Measurements from ENCODE around the gene NBEAL1. TPM values are rescaled to one million over a fixed set of nuclear protein-coding genes. Genes with fewer than 3 reads are reported as not detected.
A peak's percentile ranks its signal among the peaks of the same experiment; 100 is the strongest.
"Not testable (repeated sequence)": the region's sequence is repeated elsewhere in the genome, so short reads cannot be mapped to it uniquely, and the experiment has no call there.

The NBEAL1 gene
- total RNA-seq, 1 experiment from 2014 or later, result 13.2 TPM

GRCh38 chr2:203039211-203039610 is 24.5 kb downstream of the NBEAL1 start:
- not testable (repeated sequence) for DNase-seq (ENCODE audit: low read depth)

GRCh38 chr2:203040966-203041521 is 26.4 kb downstream of the NBEAL1 start:
- DNase-seq (ENCODE audit: low read depth), result no peak

GRCh38 chr2:203042178-203042577 is 27.5 kb downstream of the NBEAL1 start:
- DNase-seq (ENCODE audit: low read depth), result no peak

- DNase-seq (ENCODE audit: low read depth), result no peak
These were observed 28.6 kb downstream of the NBEAL1 start for GRCh38 chr2:203043226-203043625.

- no peak for DNase-seq (ENCODE audit: low read depth)
These were observed 31.2 kb downstream of the NBEAL1 start for GRCh38 chr2:203045867-203046266.

- DNase-seq (ENCODE audit: low read depth), result no peak
These were observed 37.9 kb downstream of the NBEAL1 start for GRCh38 chr2:203052539-203052938.

GRCh38 chr2:203059567-203060240 is 45.0 kb downstream of the NBEAL1 start:
- DNase-seq (ENCODE audit: low read depth), result no peak

- DNase-seq (ENCODE audit: low read depth), result peak; percentile 43
These were observed 46.7 kb downstream of the NBEAL1 start for GRCh38 chr2:203061346-203061745.

- no peak for DNase-seq (ENCODE audit: low read depth)
These were observed 47.5 kb downstream of the NBEAL1 start for GRCh38 chr2:203062126-203062525.

- DNase-seq (ENCODE audit: low read depth), result not testable (repeated sequence)
These were observed 51.9 kb downstream of the NBEAL1 start for GRCh38 chr2:203066519-203067091.

GRCh38 chr2:203070701-203071100 is 56.0 kb downstream of the NBEAL1 start:
- DNase-seq (ENCODE audit: low read depth), result no peak

GRCh38 chr2:203071148-203071547 is 56.5 kb downstream of the NBEAL1 start:
- DNase-seq (ENCODE audit: low read depth), result no peak

- DNase-seq (ENCODE audit: low read depth), result no peak
These were observed 57.7 kb downstream of the NBEAL1 start for GRCh38 chr2:203072371-203072770.

- DNase-seq (ENCODE audit: low read depth), result peak; percentile 7
These were observed 62.8 kb downstream of the NBEAL1 start for GRCh38 chr2:203077451-203077850.

- no peak for DNase-seq (ENCODE audit: low read depth)
These were observed 65.9 kb downstream of the NBEAL1 start for GRCh38 chr2:203080447-203081045.

- no peak for DNase-seq (ENCODE audit: low read depth)
These were observed 68.7 kb downstream of the NBEAL1 start for GRCh38 chr2:203083328-203083727.

- DNase-seq (ENCODE audit: low read depth), result not testable (repeated sequence)
These were observed 71.7 kb downstream of the NBEAL1 start for GRCh38 chr2:203086381-203086780.

GRCh38 chr2:203090721-203091120 is 76.0 kb downstream of the NBEAL1 start:
- not testable (repeated sequence) for DNase-seq (ENCODE audit: low read depth)

- DNase-seq (ENCODE audit: low read depth), result peak; percentile 8
These were observed 83.1 kb downstream of the NBEAL1 start for GRCh38 chr2:203097735-203098134.

- peak; percentile 19 for DNase-seq (ENCODE audit: low read depth)
These were observed 87.7 kb downstream of the NBEAL1 start for GRCh38 chr2:203102357-203102756.

- no peak for DNase-seq (ENCODE audit: low read depth)
These were observed 89.6 kb downstream of the NBEAL1 start for GRCh38 chr2:203104273-203104672.

- no peak for DNase-seq (ENCODE audit: low read depth)
These were observed 91.3 kb downstream of the NBEAL1 start for GRCh38 chr2:203105996-203106395.

- DNase-seq (ENCODE audit: low read depth), result not testable (repeated sequence)
These were observed 95.8 kb downstream of the NBEAL1 start for GRCh38 chr2:203110496-203110895.
